ENCODE results near the gene OTUB1.
A peak's percentile ranks its signal among the peaks of the same experiment; 100 is the strongest.
"Not testable (repeated sequence)": the region's sequence is repeated elsewhere in the genome, so short reads cannot be mapped to it uniquely, and the experiment has no call there.

The OTUB1 gene, protein sequence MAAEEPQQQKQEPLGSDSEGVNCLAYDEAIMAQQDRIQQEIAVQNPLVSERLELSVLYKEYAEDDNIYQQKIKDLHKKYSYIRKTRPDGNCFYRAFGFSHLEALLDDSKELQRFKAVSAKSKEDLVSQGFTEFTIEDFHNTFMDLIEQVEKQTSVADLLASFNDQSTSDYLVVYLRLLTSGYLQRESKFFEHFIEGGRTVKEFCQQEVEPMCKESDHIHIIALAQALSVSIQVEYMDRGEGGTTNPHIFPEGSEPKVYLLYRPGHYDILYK

DNA sequence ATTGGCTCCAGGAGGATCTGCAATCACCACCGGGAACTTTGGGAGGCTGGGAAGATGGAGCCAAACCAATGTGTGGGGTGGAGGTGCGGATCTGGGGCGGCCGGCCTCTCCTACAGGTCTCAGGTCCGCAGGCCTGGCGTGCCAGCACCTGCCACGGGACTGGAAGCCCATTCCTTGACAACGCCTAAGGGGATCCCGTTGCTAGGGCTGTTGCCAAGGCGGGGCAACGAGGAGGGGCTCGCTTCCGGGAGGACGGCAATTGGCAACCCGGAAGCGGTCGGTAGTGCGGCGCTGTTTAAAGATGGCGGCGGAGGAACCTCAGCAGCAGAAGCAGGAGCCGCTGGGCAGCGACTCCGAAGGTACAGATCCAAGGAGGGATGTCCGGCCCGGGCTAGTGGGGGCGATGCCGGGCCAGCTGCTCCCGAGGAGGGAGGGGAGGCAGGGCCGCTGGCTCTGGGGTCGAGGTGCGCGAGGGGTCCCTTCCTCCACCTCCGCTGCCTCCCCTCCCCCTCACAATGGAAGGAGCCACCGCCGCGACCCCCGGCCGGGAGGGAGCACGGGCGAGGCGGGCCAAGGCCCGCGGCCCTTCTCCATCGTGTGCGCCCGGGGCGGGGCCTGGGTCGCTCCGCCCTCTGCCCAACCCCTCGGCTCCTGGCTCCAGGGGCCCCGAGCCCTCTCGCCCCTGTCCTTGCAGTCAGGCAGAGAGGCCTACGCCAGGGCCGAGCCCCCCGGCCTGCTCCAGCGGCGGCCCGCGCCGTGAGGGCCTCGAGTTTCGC lies at the start of gene OTUB1:
TSS of gene OTUB1 (plus strand) at position 283 of the 776 bp plus-strand sequence. CDS start at position 302, 19 bp downstream.
- peak in 55 of 56 donors; percentile 42 to 93 (median 79) for DNase-seq

DNA sequence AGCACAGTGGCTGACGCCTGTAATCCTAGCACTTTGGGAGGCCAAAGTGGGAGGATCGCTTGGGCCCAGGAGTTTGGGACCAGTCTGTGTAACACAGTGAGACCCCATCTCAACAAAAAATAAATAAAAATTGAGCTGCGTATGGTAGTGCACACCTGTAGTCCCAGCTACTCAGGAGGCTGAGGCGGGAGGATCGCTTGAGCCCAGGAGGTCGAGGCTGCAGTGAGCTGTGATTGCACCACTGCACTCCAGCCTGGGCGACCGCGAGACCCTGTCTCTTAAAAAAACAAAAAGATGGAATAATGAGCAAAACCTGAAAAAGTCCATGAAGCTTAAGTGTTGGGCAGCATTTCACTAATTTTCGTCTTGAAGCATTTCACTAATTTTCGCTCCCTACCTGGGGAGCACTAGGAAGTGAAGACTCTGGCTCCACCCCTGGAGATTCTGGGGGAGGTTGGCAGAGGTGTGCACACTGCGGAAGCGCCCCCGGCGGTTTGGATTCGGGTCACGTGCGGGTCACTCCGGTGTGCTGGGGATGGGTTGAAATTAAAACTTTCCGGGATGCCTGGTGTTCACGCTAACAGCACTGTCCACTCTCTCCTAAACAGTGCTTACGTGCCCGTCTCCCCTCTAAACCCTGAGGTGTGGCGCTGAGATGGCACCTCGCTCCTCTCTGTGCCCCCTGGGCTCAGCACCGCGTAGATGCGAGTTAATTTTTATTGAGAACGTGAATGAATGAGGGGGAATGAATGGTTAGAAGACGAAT lies 48.3 kb upstream of the OTUB1 start:
- DNase-seq = peak in 1 of 56 donors; percentile 45

DNA sequence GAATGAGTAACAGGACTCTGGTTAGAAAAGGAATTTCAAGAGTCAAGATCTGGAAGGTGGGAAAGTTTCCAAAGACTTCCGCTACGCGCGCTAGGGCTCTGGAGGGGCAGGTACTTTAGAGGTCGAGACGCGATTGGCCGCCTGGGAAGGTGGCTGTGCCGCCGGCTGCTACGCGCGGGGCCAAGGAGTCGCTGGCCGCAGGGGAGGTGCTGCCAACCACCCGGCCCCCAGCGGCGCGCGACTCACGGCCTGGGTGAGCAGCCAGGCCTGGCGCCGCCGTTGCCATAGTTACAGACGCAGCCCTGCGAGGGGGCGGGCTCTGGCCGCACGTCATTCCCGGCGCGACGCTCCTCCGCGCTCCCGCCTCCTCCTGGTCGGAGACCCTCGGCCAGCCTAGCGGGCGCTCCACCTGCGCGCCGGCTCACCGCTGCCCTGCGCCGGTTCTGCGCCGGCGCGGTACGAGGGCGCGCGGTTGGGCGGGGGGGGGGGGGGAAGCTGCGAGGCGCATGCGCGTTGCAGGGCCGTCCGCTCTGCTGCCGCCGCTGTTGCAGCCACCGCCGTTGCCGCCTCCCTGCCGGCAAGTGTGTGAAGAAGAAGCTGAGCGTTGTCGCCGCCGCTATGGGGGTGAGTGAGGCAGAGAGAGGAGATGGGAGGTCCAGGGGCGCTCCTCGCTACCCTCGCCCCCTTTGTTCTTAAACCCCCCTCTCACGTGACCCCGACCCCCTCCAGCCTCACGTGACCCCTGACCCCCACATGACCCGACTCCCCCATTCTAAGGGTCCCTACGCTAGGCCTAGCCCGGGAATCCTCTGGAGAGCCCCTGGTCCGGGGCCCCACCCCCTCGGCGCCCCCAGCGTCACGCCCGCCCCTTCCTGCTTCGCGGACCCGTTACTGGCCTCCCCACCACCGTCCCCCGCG lies 47.5 kb upstream of the OTUB1 start, which contains the start of gene NAA40:
TSS of gene NAA40 (plus strand) at position 524 of the 918 bp plus-strand sequence. CDS start at position 619, 95 bp downstream.
- peak in 55 of 56 donors; percentile 43 to 93 (median 77) for DNase-seq

DNA sequence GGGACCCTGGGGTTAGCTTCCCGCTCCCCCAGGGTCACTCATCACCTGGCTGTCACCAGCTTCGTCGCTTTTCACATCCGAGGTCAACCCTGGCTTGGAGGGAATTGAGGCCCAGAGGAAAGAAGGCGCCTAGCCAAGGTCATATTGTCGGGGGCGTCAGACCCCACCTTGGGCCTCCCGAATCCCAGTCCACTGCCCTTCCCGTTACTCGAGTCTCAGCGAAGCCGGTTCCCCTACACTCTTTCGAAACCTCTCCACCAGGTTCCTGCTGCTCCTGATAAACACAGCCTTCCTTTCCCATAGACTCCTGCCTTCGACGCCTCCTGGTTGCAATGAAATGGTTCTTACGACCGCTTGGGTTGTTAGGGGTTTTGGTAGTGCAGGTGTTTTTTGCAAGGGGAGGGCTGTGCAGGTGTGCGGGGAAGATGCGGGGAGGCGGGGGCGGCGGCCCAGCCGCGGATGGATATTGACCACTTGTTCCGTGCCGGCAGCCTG lies 46.8 kb upstream of the OTUB1 start:
- DNase-seq = peak in 4 of 56 donors; percentile 25 to 45 (median 38)

DNA sequence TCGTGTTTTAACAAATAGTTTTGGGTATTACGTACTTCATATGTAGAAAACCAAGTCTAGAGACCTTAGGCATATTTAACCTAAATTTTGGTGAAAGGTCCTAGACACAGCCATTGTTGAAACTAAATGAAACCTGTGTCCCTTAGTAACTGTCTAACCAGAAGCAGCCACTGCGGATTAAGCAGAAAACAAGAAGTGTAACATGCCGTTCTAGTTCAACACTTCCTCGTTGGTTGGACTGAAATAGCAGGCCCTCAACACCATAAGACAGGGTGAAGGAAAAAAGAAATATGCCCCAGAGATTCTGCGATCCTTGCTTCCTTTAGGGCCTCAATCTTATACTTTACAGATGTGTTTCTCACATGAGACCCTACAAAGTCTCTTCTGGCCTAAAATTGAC lies 45.5 kb upstream of the OTUB1 start:
- no peak for DNase-seq

DNA sequence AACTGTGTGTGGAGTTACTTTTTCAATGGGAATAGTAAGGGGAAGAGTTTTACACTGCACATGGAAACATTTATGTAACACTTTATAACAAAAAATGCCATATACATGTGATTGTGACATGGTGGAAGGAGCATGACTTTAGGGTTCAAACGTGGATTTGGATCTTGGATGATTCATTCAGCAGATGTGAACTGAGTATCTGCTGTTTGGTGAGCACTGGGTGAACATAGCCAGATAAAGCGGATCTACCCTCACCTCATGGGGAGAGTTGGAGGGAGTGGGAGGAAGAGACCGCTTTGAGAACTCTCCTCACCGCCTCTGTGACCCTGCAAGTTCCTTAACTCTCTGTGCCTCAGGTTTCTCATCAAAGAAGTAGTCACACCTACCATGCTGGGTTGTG lies 44.3 kb upstream of the OTUB1 start:
- DNase-seq = no peak

DNA sequence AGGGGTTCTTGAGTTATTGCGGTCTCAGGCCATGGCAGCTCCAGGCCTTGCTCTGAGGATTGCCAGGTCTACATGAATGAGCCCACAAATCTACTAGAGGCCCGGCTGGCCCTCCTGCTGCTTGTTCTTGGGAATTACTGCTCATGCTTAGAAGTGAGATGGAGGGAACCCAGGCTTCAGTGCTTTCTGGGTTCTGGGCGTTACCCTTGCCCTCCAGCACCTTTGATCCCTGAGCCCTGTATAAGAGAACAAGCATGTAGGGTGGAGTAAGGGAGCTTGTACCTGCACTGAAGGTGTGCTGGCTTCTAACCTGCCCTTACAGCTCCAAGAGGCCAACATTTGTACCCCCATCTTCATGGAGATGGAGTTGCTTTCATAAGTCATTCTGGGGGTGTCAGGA lies 43.4 kb upstream of the OTUB1 start:
- no peak for DNase-seq

DNA sequence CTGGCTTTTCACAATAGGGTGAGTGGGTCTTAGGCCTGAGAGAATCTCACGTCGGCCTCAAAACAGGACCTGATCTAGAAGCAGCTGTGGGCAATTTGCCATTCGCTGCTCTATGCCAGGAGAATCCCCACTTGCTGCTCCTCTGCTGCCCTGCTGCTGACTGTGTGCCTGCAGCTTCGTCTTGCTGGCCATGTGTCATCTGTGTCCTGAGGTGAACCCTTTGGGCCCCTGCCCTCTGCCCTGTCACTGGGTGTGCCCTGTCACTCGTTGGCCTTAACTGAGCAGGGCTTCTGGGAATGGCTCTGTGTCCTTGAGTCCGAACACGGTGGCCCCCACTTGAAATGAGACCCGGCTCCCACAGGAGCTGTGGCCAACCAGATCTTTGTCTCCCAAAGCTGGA lies 41.3 kb upstream of the OTUB1 start:
- peak in 3 of 56 donors; percentile 3 to 26 (median 12) for DNase-seq

DNA sequence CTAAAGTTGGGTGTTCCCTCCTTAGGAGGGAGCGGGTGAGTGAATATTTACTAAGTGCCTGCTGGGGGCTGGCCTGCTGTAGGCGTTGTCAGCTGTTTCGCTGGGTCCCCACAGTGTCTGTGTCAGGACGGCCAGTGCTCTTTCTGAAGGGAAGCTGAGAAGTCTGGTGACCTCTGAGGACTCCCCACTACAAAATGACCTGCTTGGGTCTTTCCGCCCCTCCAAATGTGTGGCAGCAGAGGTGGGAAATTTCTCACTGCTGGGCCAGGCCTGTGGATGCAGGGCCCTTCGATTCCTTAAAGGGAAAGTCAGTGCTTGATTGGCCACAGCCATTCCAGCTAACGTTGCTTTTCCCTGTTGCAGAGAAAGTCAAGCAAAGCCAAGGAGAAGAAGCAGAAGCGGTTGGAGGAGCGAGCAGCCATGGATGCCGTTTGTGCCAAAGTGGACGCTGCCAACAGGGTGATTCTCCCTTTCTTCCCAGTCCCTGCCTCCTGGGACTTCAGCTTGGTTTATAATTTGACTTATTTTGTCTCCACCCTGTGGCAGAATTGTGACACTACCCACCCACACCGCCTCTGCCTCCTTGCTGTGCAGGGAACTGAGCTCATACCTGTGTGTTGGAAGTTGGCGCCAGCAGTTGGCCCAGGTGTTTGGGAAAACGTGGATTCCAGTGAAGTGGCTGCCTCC lies 40.6 kb upstream of the OTUB1 start:
- peak in 54 of 56 donors; percentile 9 to 86 (median 64) for DNase-seq

DNA sequence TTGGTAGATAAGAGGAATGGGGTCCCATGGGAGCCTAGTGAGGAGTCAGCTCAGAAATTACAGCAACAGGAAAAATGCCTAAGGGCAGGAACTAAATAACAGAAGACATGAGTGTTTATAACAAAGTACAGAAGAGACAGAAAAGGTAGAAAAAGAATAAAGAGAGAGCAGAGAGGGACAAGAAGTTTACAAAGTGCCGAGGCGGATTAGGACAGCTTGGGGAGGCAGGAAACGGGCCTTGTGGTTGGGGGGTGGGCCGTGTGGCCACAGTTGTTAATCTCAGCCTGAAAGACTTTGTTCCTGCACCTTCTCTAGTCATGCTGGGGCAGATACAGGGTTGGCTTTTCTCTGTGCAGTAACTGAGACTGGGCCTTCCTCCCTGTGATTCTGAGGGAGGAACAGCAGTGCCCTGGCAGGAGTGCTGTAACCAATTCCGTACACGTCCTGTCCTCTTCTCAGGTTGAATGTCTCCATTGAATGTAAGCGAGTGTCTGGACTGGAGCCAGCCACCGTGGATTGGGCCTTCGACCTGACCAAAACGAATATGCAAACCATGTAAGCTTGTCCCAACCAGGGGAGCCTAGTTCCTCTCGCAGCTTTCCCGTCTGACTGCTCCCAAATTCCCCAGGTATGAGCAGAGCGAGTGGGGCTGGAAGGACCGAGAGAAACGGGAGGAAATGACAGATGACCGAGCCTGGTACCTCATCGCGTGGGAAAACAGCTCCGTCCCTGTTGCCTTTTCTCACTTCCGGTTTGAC lies 34.3 kb upstream of the OTUB1 start:
- DNase-seq = no peak

DNA sequence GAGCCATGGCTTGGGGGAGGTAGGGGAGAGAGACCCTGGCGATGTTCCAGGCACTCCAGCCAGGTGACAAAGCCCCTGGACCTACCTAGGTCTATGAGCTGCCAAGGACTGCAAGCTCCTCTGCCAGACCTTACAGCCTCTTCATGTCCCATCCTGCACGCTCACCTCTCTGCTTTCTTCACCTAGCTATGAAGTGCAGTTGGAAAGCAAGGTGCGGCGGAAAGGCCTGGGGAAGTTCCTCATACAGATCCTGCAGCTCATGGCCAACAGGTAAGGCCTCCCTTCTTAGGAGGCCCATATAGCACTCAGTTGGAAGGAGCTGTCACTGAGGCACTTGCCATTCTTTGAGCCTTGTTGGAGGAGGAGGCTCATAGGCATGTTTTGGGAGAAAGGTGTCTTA lies 33.7 kb upstream of the OTUB1 start:
- no peak for DNase-seq

DNA sequence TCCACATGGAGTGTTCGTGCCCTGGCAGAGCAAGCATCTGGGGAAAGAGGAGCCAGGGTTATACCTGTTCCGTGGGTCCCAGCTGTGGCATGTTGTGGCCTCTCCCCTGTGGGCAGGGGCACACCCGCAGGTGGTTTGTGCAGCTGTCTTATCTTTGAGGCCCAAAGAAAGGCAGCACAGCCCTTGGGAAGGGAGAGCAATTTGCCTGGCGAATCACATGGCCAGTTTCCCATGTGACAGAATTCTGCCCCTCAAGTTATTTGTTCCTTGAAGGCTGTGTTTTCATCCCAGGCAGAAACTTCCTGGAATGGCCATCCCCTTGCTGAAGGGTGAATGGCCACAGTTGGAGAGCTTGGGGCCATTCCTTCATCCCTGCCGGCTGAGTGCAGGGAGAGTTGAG lies 28.2 kb upstream of the OTUB1 start:
- no peak for DNase-seq

DNA sequence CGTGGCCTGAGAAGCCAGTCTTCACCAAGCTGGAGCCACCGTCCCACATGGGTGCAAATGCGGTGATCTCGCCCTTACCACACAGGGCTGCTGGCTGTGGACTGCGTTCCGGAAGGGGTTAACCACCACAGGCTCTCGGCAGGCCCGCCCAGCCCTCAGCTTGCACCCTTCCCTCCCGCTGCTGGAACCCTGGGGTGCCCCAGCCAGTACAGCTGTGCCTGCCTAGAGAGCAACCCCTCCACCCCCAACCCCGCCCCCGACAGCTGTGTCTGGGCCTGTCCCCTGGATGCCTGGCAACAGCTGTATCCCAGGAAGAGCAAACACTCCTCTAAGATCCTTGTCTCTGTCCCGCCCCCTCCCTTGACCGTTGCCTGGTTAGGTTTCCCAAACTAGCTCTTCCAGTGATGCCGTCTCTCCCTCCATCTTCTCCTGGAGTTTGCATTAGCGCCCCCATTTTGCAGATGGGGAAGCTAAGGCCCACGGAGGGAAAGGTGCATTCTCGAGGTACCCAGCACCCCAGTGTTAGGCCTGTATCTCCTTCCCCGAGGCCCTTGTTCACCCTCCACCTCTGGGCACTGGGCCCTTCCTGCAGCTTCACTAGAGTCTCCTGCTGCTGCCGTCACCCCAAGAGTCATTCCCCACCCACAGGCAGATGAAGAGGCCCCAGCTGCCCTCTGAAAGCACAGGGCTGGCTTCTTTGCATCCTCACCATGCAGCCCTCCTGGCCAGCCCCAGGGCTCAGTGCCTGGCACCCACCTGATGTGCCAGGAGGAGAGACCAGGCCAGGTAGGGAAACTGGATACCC lies 24.4 kb upstream of the OTUB1 start:
- no peak for DNase-seq

DNA sequence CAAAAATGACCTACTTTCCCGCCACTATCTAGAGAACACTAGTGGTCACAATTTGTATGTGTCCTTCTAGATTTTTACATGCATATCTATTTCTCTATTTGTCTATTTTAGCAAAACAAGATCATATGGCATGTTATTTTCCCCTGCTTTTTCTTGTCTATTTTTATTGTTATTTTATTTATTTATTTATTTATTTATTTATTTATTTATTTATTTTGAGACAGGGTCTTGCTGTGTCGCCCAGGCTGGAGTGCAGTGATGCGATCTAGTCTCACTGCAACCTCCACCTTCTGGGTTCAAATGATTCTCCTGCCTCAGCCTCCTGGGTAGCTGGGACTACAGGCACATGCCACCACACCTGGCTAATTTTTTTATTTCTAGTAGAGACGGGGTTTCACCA lies 22.3 kb upstream of the OTUB1 start:
- DNase-seq = not testable (repeated sequence)

DNA sequence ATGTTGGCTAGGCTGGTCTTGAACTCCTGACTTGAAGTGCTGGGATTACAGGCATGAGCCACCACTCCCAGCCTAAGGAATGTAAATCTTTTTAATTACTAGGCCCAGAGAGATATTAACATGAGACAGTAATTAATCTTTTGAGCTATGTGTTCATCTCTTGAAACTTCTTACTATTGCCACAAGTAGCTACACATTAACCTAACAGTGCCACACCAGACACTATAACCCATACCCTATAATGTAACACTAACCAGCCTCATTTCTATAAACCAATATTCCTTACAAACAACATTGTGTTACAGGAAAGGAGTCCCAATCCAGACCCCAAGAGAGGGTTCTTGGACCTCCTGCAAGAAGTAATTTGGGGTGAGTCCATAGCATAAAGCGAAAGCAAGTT lies 19.8 kb upstream of the OTUB1 start:
- DNase-seq = no peak

DNA sequence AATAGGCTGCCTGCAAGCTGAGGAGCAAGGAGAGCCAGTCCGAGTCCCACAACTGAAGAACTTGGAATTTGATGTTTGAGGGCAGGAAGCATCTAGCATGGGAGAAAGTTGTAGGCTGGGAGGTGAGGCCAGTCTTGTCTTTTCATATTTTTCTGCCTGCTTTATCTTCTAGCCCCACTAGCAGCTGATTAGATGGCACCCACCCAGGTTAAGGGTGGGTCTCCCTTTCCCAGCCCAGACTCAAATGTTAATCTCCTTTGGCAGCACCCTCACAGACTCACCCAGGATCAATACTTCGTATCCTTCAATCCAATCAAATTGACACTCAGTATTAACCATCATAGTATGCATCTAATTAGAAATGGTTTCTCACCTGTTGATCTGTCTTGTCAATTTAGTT lies 16.8 kb upstream of the OTUB1 start:
- DNase-seq = no peak

DNA sequence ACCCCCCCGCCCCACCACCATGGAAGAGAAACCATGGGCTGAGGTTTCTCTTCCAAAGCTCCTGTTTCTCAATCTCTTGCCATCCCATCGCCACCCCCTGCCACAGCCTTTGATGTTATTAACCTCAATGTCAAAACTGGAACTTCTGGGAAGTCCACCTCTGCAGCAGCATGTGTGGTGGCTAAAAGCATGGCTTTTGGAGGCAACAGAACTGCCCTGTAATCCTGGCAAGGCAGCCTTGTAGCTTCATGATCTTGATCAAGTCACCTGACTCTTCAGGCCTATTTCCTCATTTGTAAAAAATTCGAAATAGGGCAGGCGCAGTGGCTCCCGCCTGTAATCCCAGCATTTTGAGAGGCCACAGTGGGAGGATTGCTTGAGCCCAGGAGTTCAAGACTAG lies 15.3 kb upstream of the OTUB1 start:
- no peak for DNase-seq

DNA sequence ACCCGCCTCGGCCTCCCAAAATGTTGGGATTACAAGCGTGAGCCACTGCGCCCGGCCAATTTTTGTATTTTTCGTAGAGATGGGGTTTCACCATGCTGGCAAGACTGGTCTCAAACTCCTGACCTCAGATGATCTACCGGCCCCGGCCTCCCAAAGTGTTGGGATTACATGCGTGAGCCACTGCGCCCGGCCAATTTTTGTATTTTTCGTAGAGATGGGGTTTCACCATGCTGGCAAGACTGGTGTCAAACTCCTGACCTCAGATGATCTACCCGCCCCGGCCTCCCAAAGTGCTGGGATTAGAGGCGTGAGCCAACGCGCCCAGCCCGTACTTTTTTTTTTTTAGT lies 12.4 kb upstream of the OTUB1 start:
- not testable (repeated sequence) for DNase-seq

Data from nucleus accumbens (tissue), 56 donors.